ENCODE measurements around the gene SLC34A1. TPM values are rescaled to one million over a fixed set of nuclear protein-coding genes. Genes with fewer than 3 reads are reported as not detected.
"Not testable (repeated sequence)": the region's sequence is repeated elsewhere in the genome, so short reads cannot be mapped to it uniquely, and the experiment has no call there.

Gene SLC34A1, protein sequence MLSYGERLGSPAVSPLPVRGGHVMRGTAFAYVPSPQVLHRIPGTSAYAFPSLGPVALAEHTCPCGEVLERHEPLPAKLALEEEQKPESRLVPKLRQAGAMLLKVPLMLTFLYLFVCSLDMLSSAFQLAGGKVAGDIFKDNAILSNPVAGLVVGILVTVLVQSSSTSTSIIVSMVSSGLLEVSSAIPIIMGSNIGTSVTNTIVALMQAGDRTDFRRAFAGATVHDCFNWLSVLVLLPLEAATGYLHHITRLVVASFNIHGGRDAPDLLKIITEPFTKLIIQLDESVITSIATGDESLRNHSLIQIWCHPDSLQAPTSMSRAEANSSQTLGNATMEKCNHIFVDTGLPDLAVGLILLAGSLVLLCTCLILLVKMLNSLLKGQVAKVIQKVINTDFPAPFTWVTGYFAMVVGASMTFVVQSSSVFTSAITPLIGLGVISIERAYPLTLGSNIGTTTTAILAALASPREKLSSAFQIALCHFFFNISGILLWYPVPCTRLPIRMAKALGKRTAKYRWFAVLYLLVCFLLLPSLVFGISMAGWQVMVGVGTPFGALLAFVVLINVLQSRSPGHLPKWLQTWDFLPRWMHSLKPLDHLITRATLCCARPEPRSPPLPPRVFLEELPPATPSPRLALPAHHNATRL
- 1 to 10 TPM; 1.4 to 1.5 TPM for total RNA-seq

DNA sequence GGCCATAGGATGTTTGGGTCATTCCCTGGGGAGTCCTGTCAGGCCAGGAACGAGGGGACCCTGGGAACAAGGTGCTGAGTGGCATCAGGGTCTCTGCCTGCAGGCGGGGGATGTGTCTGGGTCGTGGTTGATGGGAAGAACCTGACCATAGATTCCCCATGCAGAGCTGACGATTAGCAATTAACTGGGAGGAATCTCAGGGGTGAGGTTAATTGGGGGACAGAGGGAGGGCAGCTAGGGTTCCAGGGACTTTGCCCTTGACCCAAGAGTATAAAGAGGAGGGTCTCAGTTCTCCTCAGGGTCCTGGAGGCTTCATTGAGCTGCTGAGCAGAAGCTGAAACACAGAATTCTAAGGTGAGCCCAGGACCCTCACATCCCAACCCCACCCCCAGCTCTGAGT, at the start of gene SLC34A1:
TSS of gene SLC34A1 (plus strand) at position 301 of the 400 bp plus-strand sequence. CDS start 1,308 bp downstream, outside the sequence.
- CTCF ChIA-PET: interaction anchor here (1.1 to 2.3 kb wide), 2 partner anchors 15 to 71 kb away, joined by 3 to 7 read pairs; no protein-coding TSS in a partner anchor
- no peaks in the 10 kb centered on the region for H3K36me3 Mint-ChIP-seq (ENCODE audit: low read depth)
- no peak for DNase-seq
- peaks cover 9% of the 10 kb centered on the region for H3K27me3 Mint-ChIP-seq
- no peaks in the 10 kb centered on the region for H3K9me3 Mint-ChIP-seq
- POLR2A ChIA-PET: interaction anchor here (0.7 kb wide), 1 partner anchor 11 kb away, joined by 3 read pairs; no protein-coding TSS in a partner anchor
- H3K4me1 Mint-ChIP-seq: peaks cover 43% of the 10 kb centered on the region
- no peak within 1 kb of the TSS for H3K27ac Mint-ChIP-seq
- H3K4me3 Mint-ChIP-seq: no peak within 1 kb of the TSS

DNA sequence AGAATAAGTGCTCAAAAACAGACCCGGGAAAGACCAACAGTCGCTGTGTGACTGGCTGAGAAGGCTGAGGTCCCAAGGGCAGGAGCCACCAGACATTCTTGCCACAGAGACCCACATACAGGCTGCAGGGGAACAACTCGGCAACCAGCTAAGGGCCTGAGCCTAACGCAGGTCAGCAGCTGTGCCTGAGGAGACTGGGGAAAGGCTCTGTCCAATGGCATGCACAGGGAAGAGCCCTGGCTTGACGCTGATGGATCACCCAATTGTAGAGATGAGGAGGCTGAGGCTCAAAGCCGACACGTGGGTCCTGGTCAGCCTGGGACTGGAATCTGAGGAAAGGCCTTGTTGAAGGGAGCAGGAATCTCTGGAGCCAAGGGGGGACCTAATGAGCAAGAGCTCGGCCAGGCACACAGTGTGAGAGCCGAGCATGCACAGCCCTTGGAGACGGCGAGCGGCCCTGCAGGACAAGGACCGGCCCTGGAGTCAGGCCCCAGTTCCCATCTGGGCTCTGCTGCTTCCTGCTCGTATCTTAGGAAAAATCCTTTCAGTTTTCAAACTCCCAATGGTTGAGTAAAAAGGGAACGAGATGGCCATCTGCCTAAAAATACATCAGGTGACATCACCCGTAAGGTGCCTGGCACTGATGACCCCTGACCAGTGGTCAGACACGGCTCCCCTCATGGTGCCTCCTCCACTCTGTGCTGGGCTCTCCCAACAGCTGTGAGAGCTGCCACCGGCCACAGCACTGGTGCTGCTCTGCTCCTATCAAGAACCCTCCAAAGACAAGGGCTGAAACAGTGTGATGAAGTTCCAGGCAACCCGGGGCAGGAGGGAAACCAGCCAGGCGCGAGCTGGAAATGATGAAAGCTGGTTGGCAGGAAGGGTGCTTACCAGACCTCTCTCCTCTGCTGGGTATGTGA, 49.2 kb upstream of the SLC34A1 start:
- peaks cover 16% of the 10 kb centered on the region for H3K4me1 Mint-ChIP-seq
- no peak for DNase-seq
- peaks cover 77% of the 10 kb centered on the region for H3K36me3 Mint-ChIP-seq (ENCODE audit: low read depth)
- no peak overlapping the region for H3K4me3 Mint-ChIP-seq
- no peak overlapping the region for H3K27ac Mint-ChIP-seq
- ChIA-PET POLR2A (interaction anchor here (0.7 to 1.6 kb wide), 2 partner anchors 16 to 22 kb away, joined by 3 to 6 read pairs; no protein-coding TSS in a partner anchor), CTCF (interaction anchor here (0.6 to 1.9 kb wide), 10 partner anchors 7 to 264 kb away, joined by 3 to 6 read pairs (median 4); no protein-coding TSS in a partner anchor)
- peaks cover 6% of the 10 kb centered on the region for H3K9me3 Mint-ChIP-seq
- H3K27me3 Mint-ChIP-seq: no peaks in the 10 kb centered on the region

DNA sequence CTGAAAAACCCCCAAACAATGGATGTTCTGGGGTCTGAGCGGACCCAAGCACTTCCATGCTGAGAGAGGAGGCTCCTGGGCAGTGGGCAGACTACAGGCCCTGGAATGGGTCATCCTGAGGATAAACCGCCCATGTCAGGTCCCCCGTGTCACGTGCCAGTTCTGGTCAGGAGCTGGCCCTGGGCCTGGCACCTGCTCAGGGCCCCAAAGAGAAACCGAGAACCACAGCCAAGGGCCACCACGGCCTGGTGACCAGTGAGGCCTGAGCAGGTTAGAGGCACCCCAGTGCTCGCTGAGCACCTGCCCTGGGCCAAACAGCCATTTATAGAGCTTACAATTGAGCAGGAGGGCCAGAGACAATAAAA, 48.6 kb upstream of the SLC34A1 start:
- ChIA-PET POLR2A (interaction anchor here (1.6 kb wide), 1 partner anchor 23 kb away, joined by 6 read pairs; no protein-coding TSS in a partner anchor), CTCF (interaction anchor here (0.6 to 1.9 kb wide), 15 partner anchors 8 to 264 kb away, joined by 3 to 6 read pairs (median 4); no protein-coding TSS in a partner anchor)
- Mint-ChIP-seq H3K4me3 (no peak overlapping the region), H3K4me1 (peaks cover 21% of the 10 kb centered on the region), H3K9me3 (peaks cover 8% of the 10 kb centered on the region), H3K27ac (no peak overlapping the region), H3K36me3 (ENCODE audit: low read depth) (peaks cover 75% of the 10 kb centered on the region), H3K27me3 (no peaks in the 10 kb centered on the region)
- no peak for DNase-seq

GRCh38 chr5:177336112-177336511, 48.1 kb upstream of the SLC34A1 start:
- Mint-ChIP-seq H3K4me3 (no peak overlapping the region), H3K27ac (no peak overlapping the region), H3K27me3 (no peaks in the 10 kb centered on the region), H3K9me3 (peaks cover 8% of the 10 kb centered on the region), H3K36me3 (ENCODE audit: low read depth) (peaks cover 72% of the 10 kb centered on the region), H3K4me1 (peaks cover 21% of the 10 kb centered on the region)
- DNase-seq: peak; percentile 33
- ChIA-PET CTCF (interaction anchor here (0.6 to 1.9 kb wide), 15 partner anchors 9 to 265 kb away, joined by 3 to 6 read pairs (median 4); no protein-coding TSS in a partner anchor), POLR2A (interaction anchor here (1.6 kb wide), 1 partner anchor 24 kb away, joined by 6 read pairs; no protein-coding TSS in a partner anchor)

DNA sequence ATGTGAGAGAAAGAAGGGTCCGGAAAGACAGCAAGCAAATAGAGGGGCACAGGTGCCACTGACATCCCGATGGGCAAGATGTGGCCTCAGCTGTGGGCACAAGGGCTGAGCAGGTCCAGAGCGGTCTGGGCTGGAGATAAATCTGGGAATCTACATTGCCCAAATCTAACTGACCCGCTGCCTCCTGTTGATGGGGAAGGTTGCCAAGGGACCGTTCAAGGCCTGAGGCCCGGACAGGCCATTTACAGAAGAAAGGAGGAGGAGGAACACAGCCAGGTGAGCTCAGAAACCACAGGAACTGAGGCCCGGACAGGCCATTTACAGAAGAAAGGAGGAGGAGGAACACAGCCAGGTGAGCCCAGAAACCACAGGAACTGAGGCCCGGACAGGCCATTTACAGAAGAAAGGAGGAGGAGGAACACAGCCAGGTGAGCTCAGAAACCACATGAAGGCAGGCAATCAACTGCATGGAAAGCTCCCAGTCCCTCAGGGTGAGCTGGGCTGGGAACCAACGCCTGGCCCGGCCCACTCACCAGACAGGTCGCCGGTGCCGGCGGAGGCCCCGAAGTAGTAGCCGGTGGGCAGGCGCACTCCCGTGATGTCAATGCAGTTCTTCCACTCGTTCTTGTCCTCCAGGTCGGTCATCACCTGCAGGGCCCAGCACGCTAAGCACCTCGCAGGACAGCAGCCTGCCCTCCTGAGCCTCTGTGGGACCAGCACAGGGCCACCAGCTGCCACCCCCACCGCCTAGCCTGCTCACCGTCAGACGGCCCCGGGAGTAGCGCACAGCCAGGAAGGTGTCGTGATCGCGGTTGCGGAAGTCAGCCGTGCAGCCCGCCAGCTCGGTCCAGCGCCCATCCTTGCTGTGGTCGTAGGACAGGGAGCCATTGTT, 47.4 kb upstream of the SLC34A1 start:
- peaks cover 73% of the 10 kb centered on the region for H3K36me3 Mint-ChIP-seq (ENCODE audit: low read depth)
- no peak overlapping the region for H3K27ac Mint-ChIP-seq
- ChIA-PET CTCF (interaction anchor here (1.0 to 1.9 kb wide), 9 partner anchors 9 to 67 kb away, joined by 3 to 6 read pairs (median 4); no protein-coding TSS in a partner anchor), POLR2A (no interaction called here)
- H3K9me3 Mint-ChIP-seq: peaks cover 8% of the 10 kb centered on the region
- DNase-seq: no peak
- H3K4me3 Mint-ChIP-seq: no peak overlapping the region
- no peaks in the 10 kb centered on the region for H3K27me3 Mint-ChIP-seq
- H3K4me1 Mint-ChIP-seq: peaks cover 26% of the 10 kb centered on the region

- Mint-ChIP-seq H3K27me3 (no peaks in the 10 kb centered on the region), H3K4me3 (no peak overlapping the region), H3K36me3 (ENCODE audit: low read depth) (peaks cover 74% of the 10 kb centered on the region), H3K4me1 (peaks cover 28% of the 10 kb centered on the region), H3K27ac (peak overlapping the region; percentile 40), H3K9me3 (peaks cover 8% of the 10 kb centered on the region)
- ChIA-PET CTCF (no interaction called here), POLR2A (interaction anchor here (0.9 to 1.8 kb wide), 3 partner anchors 10 to 17 kb away, joined by 3 to 6 read pairs (median 3); partner anchors contain the start of gene LMAN2)
- no peak for DNase-seq
Observed at GRCh38 chr5:177338251-177339106, 45.8 kb upstream of the SLC34A1 start.

GRCh38 chr5:177339107-177339638, 45.1 kb upstream of the SLC34A1 start:
- ChIA-PET CTCF (no interaction called here), POLR2A (interaction anchor here (0.9 to 1.8 kb wide), 3 partner anchors 10 to 16 kb away, joined by 3 to 6 read pairs (median 3); partner anchors contain the start of gene LMAN2)
- Mint-ChIP-seq H3K27ac (peak overlapping the region; percentile 74), H3K4me3 (no peak overlapping the region), H3K27me3 (no peaks in the 10 kb centered on the region), H3K9me3 (peaks cover 8% of the 10 kb centered on the region), H3K36me3 (ENCODE audit: low read depth) (peaks cover 71% of the 10 kb centered on the region), H3K4me1 (peaks cover 28% of the 10 kb centered on the region)
- no peak for DNase-seq

GRCh38 chr5:177343000-177343399, 41.2 kb upstream of the SLC34A1 start:
- H3K4me3 Mint-ChIP-seq, H3K27ac Mint-ChIP-seq, DNase-seq, POLR2A ChIA-PET, H3K27me3 Mint-ChIP-seq, H3K9me3 Mint-ChIP-seq: not testable (repeated sequence)
- CTCF ChIA-PET: interaction anchor here (1.1 to 1.4 kb wide), 2 partner anchors 25 to 33 kb away, joined by 4 read pairs; no protein-coding TSS in a partner anchor
- Mint-ChIP-seq H3K4me1 (peaks cover 47% of the 10 kb centered on the region), H3K36me3 (ENCODE audit: low read depth) (peaks cover 63% of the 10 kb centered on the region)

- ChIA-PET CTCF (interaction anchor here (0.8 to 1.0 kb wide), 2 partner anchors 28 to 113 kb away, joined by 3 read pairs; no protein-coding TSS in a partner anchor), POLR2A (no interaction called here)
- Mint-ChIP-seq H3K36me3 (ENCODE audit: low read depth) (peaks cover 59% of the 10 kb centered on the region), H3K9me3 (peaks cover 8% of the 10 kb centered on the region), H3K4me1 (peaks cover 47% of the 10 kb centered on the region), H3K4me3 (no peak overlapping the region), H3K27me3 (no peaks in the 10 kb centered on the region), H3K27ac (no peak overlapping the region)
- DNase-seq: no peak
Observed at GRCh38 chr5:177343777-177344176, 40.5 kb upstream of the SLC34A1 start.

DNA sequence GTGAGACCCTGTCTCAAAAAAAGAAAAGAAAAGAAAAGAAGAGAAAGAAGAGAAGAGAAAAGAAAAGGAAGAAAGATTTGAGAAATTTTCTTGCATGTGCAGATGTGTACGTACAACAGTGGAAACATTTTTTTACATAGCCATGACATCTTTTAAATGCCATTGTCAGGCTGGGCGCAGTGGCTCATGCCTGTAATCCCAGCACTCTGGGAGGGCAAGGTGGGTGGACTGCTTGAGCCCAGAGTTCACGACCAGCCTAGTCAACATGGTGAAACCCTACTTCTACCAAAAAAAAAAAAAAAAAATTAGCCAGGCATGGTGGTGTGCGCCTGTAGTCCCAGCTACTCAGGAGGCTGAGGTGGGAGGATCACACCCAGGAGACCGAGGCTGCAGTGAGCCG, 39.3 kb upstream of the SLC34A1 start:
- H3K4me3 Mint-ChIP-seq: no peak overlapping the region
- CTCF ChIA-PET: interaction anchor here (0.6 kb wide), 1 partner anchor 42 kb away, joined by 4 read pairs; no protein-coding TSS in a partner anchor
- peaks cover 4% of the 10 kb centered on the region for H3K9me3 Mint-ChIP-seq
- H3K27me3 Mint-ChIP-seq: no peaks in the 10 kb centered on the region
- H3K27ac Mint-ChIP-seq: no peak overlapping the region
- no peak for DNase-seq
- peaks cover 48% of the 10 kb centered on the region for H3K4me1 Mint-ChIP-seq
- peaks cover 59% of the 10 kb centered on the region for H3K36me3 Mint-ChIP-seq (ENCODE audit: low read depth)
- POLR2A ChIA-PET: interaction anchor here (0.6 kb wide), 2 partner anchors 17 to 29 kb away, joined by 3 read pairs; no protein-coding TSS in a partner anchor

All from activated CD4-positive, alpha-beta memory T cell treated with anti-CD3 and anti-CD28 coated beads, Interleukin-2, amount 10 ng/mL, durations not matched to agents 7 days and 5 days (primary cell).